WTC11 (cell line): ENCODE measurements around the gene TNNI3K. TPM values are rescaled to one million over a fixed set of nuclear protein-coding genes. Genes with fewer than 3 reads are reported as not detected.

Source experiments
- ATAC-seq: fragments of 200-7000 bp; cut with Tn5 transposase; 2 replicates; pipeline ENCODE4 v1.10.0; 2021; ENCODE audit warnings: mild to moderate bottlenecking, moderate library complexity
- CTCF ChIA-PET: fragments of 300-600 bp; sonication (Branson Sonifier 250); formaldehyde crosslinking; loops from one replicate; lab custom pipeline; 2021; ENCODE audit warnings: antibody characterized with exemption; lab: Charles Lee
- POLR2A ChIA-PET: fragments of 350-600 bp; sonication (Branson Sonifier 250); formaldehyde crosslinking; loops from one replicate; lab custom pipeline; 2021; ENCODE audit warnings: antibody characterized with exemption; lab: Charles Lee
- DNase-seq: peaks from one replicate; pipeline ENCODE4 v3.0.0; 2021; ENCODE audit warnings: low spot score
- H3K27ac Mint-ChIP-seq: 2 replicates; pipeline ENCODE4 v1.8.0; 2021; ENCODE audit warnings: mixed read lengths
- H3K27me3 Mint-ChIP-seq: 2 replicates; pipeline ENCODE4 v1.8.0; 2021; ENCODE audit warnings: low read depth, mild to moderate bottlenecking, moderate library complexity, mixed read lengths
- H3K36me3 Mint-ChIP-seq: 2 replicates; pipeline ENCODE4 v1.8.0; 2021; ENCODE audit warnings: mixed read lengths
- H3K4me1 Mint-ChIP-seq: 2 replicates; pipeline ENCODE4 v1.8.0; 2022; ENCODE audit warnings: mixed read lengths
- H3K4me3 Mint-ChIP-seq: 2 replicates; pipeline ENCODE4 v1.8.0; 2021; ENCODE audit warnings: mild to moderate bottlenecking, moderate library complexity, mixed read lengths
- H3K9me3 Mint-ChIP-seq: 2 replicates; pipeline ENCODE4 v1.8.0; 2021; ENCODE audit warnings: mixed read lengths
- EMX1 ChIP-seq: fragments of 250-450 bp; sonication (Bioruptor Pico); IDR thresholded peaks from 2 replicates; pipeline ENCODE4 v1.8.0; 2021; ENCODE audit warnings: mild to moderate bottlenecking
- GRHL2 ChIP-seq: fragments of 250-450 bp; sonication (Bioruptor Pico); IDR thresholded peaks from 2 replicates; pipeline ENCODE4 v1.8.0; 2022; ENCODE audit warnings: mild to moderate bottlenecking, moderate library complexity; ENCODE audit not compliant: insufficient replicate concordance, severe bottlenecking
- NFATC4 ChIP-seq: fragments of 250-450 bp; sonication (Bioruptor Pico); IDR thresholded peaks from 2 replicates; pipeline ENCODE4 v1.9.0; 2021; ENCODE audit warnings: mild to moderate bottlenecking
- NFE2L1 ChIP-seq: sonication (generic); formaldehyde crosslinking; IDR thresholded peaks from 2 replicates; pipeline ENCODE4 v1.8.1; 2023; ENCODE audit warnings: missing genetic modification reagents
- NR2C2 ChIP-seq: sonication (generic); formaldehyde crosslinking; IDR thresholded peaks from 2 replicates; pipeline ENCODE4 v1.8.0; 2022; ENCODE audit warnings: mild to moderate bottlenecking, missing genetic modification reagents
- RELA ChIP-seq: sonication (generic); formaldehyde crosslinking; IDR thresholded peaks from 2 replicates; pipeline ENCODE4 v1.8.1; 2022; ENCODE audit warnings: missing genetic modification reagents, mild to moderate bottlenecking, borderline replicate concordance
- RORB ChIP-seq: fragments of 250-450 bp; sonication (Bioruptor Pico); IDR thresholded peaks from 2 replicates; pipeline ENCODE4 v1.9.0; 2021; ENCODE audit warnings: mild to moderate bottlenecking
- SMAD3 ChIP-seq: sonication (generic); formaldehyde crosslinking; IDR thresholded peaks from 2 replicates; pipeline ENCODE4 v1.8.0; 2022; ENCODE audit warnings: missing genetic modification reagents, mild to moderate bottlenecking, borderline replicate concordance
- TEAD1 ChIP-seq: sonication (generic); formaldehyde crosslinking; IDR thresholded peaks from 2 replicates; pipeline ENCODE4 v1.8.0; 2022; ENCODE audit warnings: mild to moderate bottlenecking, missing genetic modification reagents
- TP53 ChIP-seq: sonication (generic); formaldehyde crosslinking; IDR thresholded peaks from 2 replicates; pipeline ENCODE4 v1.8.1; 2023; ENCODE audit warnings: mild to moderate bottlenecking, missing genetic modification reagents
- ZBTB21 ChIP-seq: sonication (generic); formaldehyde crosslinking; IDR thresholded peaks from 2 replicates; pipeline ENCODE4 v1.8.1; 2023; ENCODE audit warnings: mild to moderate bottlenecking, missing genetic modification reagents, borderline replicate concordance
- ZNF121 ChIP-seq: sonication (generic); formaldehyde crosslinking; IDR thresholded peaks from 2 replicates; pipeline ENCODE4 v1.8.0; 2023; ENCODE audit warnings: missing genetic modification reagents
- total RNA-seq: library from RNA; stranded (reverse); gene quantifications from 3 replicates; pipeline ENCODE4 v1.2.3, GENCODE V29; 2021
- TF ChIP-seq, protein P1 (sequence below): sonication (generic); formaldehyde crosslinking; IDR thresholded peaks from 2 replicates; pipeline ENCODE4 v1.8.1; 2022; ENCODE audit warnings: missing genetic modification reagents, borderline replicate concordance
- TF ChIP-seq, protein P2 (sequence below): sonication (generic); formaldehyde crosslinking; conservative IDR thresholded peaks from 2 replicates; pipeline ENCODE4 v1.8.1; 2023; ENCODE audit warnings: mild to moderate bottlenecking, low read depth, missing genetic modification reagents, moderate library complexity
- TF ChIP-seq, protein P3 (sequence below): sonication (generic); formaldehyde crosslinking; IDR thresholded peaks from 2 replicates; pipeline ENCODE4 v1.8.1; 2022; ENCODE audit warnings: low read depth, missing genetic modification reagents, borderline replicate concordance
- TF ChIP-seq, protein P4 (sequence below): sonication (generic); formaldehyde crosslinking; IDR thresholded peaks from 2 replicates; pipeline ENCODE4 v1.8.0; 2023; ENCODE audit warnings: mild to moderate bottlenecking, missing genetic modification reagents

Gene TNNI3K
- total RNA-seq, 1 experiment from 2014 or later, result 0.07 TPM

DNA sequence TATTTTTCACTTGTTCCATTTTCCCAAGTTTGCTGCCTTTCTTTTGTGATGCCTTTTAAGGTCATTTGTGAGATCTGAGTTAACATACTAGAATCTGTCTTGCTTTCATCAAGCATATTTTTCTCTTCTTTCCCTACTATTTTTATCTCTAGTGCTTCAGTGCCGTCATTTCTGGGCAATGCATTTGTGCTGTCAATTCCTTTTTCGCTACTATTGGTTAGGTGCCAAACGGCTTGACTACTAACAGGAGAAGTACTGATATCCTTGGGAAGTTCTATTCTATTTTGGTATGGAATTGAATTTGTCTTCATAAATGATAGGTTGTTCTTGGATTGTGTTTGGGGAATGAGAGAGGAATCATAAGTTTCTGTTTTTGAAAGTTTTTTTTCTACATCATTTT, 235.1 kb downstream of the TNNI3K start:
- DNase-seq (no peak), ATAC-seq (no peak)
- TF ChIP-seq NFE2L1 (CRISPR knock-in tag) (no peak), RORB (no peak), EMX1 (CRISPR knock-in tag) (no peak), NFATC4 (CRISPR knock-in tag) (no peak)
- H3K27ac Mint-ChIP-seq, result no peak overlapping the region
- H3K4me3 Mint-ChIP-seq, result no peak overlapping the region
- no peaks in the 10 kb centered on the region for H3K27me3 Mint-ChIP-seq
- peaks cover 9% of the 10 kb centered on the region for H3K9me3 Mint-ChIP-seq
- peaks cover 7% of the 10 kb centered on the region; the same call in 1 of the 2 replicates for H3K36me3 Mint-ChIP-seq
- POLR2A ChIA-PET, result no interaction called here
- CTCF ChIA-PET, result interaction anchor here (1.5 to 1.8 kb wide), 2 partner anchors 18 to 34 kb away, joined by 3 to 5 read pairs; no protein-coding TSS in a partner anchor
- peaks cover 34% of the 10 kb centered on the region for H3K4me1 Mint-ChIP-seq

DNA sequence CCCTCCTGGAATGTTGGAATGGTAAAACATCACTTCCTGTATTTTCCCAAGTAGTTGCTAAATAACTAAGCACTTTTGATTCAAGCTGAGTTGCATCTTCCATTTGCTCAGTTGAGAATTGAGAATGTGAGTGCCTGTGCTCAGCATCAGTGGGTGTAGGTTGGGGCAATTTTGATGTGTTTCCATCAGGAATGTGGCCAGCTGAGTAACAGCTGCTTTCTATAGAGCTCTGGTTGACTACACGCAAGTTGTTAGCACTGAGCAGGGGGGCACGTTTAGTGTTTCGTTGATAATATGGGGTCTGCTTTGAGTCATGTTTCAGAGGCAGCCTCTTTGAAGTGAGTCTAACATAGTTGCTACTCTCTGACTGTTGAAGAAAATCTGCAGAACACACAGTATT, 235.7 kb downstream of the TNNI3K start:
- ATAC-seq (peak; percentile 49), DNase-seq (no peak)
- Mint-ChIP-seq H3K4me1 (peaks cover 34% of the 10 kb centered on the region), H3K36me3 (peaks cover 1% of the 10 kb centered on the region; the same call in 1 of the 2 replicates), H3K27me3 (no peaks in the 10 kb centered on the region), H3K9me3 (peaks cover 4% of the 10 kb centered on the region), H3K27ac (no peak overlapping the region), H3K4me3 (no peak overlapping the region)
- TF ChIP-seq EMX1 (CRISPR knock-in tag) (no peak), SMAD3 (CRISPR knock-in tag) (no peak), RELA (CRISPR knock-in tag) (no peak), NR2C2 (CRISPR knock-in tag) (no peak), GRHL2 (no peak), TEAD1 (CRISPR knock-in tag) (no peak), ZBTB21 (CRISPR knock-in tag) (no peak), ZNF121 (CRISPR knock-in tag) (no peak), TP53 (no peak)
- TF ChIP-seq, protein P1, sequence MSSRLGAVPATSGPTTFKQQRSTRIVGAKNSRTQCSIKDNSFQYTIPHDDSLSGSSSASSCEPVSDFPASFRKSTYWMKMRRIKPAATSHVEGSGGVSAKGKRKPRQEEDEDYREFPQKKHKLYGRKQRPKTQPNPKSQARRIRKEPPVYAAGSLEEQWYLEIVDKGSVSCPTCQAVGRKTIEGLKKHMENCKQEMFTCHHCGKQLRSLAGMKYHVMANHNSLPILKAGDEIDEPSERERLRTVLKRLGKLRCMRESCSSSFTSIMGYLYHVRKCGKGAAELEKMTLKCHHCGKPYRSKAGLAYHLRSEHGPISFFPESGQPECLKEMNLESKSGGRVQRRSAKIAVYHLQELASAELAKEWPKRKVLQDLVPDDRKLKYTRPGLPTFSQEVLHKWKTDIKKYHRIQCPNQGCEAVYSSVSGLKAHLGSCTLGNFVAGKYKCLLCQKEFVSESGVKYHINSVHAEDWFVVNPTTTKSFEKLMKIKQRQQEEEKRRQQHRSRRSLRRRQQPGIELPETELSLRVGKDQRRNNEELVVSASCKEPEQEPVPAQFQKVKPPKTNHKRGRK (CRISPR knock-in tag), result no peak
- TF ChIP-seq, protein P2, sequence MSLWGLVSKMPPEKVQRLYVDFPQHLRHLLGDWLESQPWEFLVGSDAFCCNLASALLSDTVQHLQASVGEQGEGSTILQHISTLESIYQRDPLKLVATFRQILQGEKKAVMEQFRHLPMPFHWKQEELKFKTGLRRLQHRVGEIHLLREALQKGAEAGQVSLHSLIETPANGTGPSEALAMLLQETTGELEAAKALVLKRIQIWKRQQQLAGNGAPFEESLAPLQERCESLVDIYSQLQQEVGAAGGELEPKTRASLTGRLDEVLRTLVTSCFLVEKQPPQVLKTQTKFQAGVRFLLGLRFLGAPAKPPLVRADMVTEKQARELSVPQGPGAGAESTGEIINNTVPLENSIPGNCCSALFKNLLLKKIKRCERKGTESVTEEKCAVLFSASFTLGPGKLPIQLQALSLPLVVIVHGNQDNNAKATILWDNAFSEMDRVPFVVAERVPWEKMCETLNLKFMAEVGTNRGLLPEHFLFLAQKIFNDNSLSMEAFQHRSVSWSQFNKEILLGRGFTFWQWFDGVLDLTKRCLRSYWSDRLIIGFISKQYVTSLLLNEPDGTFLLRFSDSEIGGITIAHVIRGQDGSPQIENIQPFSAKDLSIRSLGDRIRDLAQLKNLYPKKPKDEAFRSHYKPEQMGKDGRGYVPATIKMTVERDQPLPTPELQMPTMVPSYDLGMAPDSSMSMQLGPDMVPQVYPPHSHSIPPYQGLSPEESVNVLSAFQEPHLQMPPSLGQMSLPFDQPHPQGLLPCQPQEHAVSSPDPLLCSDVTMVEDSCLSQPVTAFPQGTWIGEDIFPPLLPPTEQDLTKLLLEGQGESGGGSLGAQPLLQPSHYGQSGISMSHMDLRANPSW (CRISPR knock-in tag), result no peak
- TF ChIP-seq, protein P3, sequence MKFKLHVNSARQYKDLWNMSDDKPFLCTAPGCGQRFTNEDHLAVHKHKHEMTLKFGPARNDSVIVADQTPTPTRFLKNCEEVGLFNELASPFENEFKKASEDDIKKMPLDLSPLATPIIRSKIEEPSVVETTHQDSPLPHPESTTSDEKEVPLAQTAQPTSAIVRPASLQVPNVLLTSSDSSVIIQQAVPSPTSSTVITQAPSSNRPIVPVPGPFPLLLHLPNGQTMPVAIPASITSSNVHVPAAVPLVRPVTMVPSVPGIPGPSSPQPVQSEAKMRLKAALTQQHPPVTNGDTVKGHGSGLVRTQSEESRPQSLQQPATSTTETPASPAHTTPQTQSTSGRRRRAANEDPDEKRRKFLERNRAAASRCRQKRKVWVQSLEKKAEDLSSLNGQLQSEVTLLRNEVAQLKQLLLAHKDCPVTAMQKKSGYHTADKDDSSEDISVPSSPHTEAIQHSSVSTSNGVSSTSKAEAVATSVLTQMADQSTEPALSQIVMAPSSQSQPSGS (CRISPR knock-in tag), result no peak
- TF ChIP-seq, protein P4, sequence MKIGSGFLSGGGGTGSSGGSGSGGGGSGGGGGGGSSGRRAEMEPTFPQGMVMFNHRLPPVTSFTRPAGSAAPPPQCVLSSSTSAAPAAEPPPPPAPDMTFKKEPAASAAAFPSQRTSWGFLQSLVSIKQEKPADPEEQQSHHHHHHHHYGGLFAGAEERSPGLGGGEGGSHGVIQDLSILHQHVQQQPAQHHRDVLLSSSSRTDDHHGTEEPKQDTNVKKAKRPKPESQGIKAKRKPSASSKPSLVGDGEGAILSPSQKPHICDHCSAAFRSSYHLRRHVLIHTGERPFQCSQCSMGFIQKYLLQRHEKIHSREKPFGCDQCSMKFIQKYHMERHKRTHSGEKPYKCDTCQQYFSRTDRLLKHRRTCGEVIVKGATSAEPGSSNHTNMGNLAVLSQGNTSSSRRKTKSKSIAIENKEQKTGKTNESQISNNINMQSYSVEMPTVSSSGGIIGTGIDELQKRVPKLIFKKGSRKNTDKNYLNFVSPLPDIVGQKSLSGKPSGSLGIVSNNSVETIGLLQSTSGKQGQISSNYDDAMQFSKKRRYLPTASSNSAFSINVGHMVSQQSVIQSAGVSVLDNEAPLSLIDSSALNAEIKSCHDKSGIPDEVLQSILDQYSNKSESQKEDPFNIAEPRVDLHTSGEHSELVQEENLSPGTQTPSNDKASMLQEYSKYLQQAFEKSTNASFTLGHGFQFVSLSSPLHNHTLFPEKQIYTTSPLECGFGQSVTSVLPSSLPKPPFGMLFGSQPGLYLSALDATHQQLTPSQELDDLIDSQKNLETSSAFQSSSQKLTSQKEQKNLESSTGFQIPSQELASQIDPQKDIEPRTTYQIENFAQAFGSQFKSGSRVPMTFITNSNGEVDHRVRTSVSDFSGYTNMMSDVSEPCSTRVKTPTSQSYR (CRISPR knock-in tag), result no peak
- CTCF ChIA-PET, result interaction anchor here (1.0 to 1.8 kb wide), 3 partner anchors 17 to 219 kb away, joined by 3 to 5 read pairs (median 3); no protein-coding TSS in a partner anchor
- POLR2A ChIA-PET, result no interaction called here
